SH-SY5Y (cell line): Measurements from ENCODE around the gene NECTIN1.

Source experiments
- GATA2 ChIP-seq: IDR thresholded peaks from 2 replicates; pipeline ENCODE4 v1.6.1; 2011; ENCODE audit warnings: mild to moderate bottlenecking, low read depth, low read length
- GATA3 ChIP-seq: IDR thresholded peaks from 2 replicates; pipeline ENCODE4 v1.6.1; 2011; ENCODE audit warnings: low read depth, mild to moderate bottlenecking, low read length, moderate library complexity

GRCh38 chr11:119652907-119653659, 75.9 kb downstream of the NECTIN1 start:
- TF ChIP-seq GATA2: no peak
- TF ChIP-seq GATA3: no peak
